Prostate gland (tissue), 2 donors: ENCODE results near the gene ASB15.

Experiments
- POLR2AphosphoS5 ChIP-seq: sonication (generic); formaldehyde crosslinking; IDR thresholded peaks from one replicate; pipeline ENCODE4 v1.6.1; 2017; ENCODE audit warnings: antibody characterized with exemption
- TF ChIP-seq, protein P1 (sequence below), 4 experiments: fragments of 200-600 bp in 2 of 4; fragments of 450-650 bp in 2 of 4; sonication (generic) in 2 of 4; IDR thresholded peaks; 1 replicate in 3 of 4; 2 replicates in 1 of 4; pipeline ENCODE4 v1.5.1; 2016 to 2019; ENCODE audit warnings: antibody characterized with exemption in 4 of 4, mild to moderate bottlenecking in 2 of 4, moderate library complexity in 2 of 4

DNA sequence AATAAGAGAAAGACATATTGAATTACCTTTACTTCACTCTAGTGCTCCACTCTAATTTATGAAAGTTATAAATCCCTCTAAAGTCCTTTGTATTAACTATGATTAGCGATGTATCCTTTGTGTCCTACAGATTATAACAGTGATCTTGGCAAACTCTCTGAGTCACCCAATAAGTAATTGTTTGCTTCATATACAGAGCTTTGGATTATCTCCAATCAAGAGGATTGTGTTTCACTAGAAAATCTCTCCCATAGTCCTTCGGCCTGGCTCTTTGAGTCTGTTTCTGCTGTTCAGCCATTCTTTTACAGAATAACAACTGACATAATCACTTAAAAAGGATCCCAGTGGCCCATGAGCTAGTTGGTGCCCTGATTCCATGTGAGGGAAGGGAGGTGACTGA lies 63.5 kb downstream of the ASB15 start:
- TF ChIP-seq, protein P1, sequence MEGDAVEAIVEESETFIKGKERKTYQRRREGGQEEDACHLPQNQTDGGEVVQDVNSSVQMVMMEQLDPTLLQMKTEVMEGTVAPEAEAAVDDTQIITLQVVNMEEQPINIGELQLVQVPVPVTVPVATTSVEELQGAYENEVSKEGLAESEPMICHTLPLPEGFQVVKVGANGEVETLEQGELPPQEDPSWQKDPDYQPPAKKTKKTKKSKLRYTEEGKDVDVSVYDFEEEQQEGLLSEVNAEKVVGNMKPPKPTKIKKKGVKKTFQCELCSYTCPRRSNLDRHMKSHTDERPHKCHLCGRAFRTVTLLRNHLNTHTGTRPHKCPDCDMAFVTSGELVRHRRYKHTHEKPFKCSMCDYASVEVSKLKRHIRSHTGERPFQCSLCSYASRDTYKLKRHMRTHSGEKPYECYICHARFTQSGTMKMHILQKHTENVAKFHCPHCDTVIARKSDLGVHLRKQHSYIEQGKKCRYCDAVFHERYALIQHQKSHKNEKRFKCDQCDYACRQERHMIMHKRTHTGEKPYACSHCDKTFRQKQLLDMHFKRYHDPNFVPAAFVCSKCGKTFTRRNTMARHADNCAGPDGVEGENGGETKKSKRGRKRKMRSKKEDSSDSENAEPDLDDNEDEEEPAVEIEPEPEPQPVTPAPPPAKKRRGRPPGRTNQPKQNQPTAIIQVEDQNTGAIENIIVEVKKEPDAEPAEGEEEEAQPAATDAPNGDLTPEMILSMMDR (IDR thresholded peaks at IDR 0.05), result no peak
- no peak for TF ChIP-seq POLR2AphosphoS5
